NCI-H774 (cell line): ENCODE data around the gene VCL.
"Not testable (repeated sequence)": the region's sequence is repeated elsewhere in the genome, so short reads cannot be mapped to it uniquely, and the experiment has no call there.

Experiments used
- DNase-seq: peaks from one replicate; lab custom pipeline; 2025; lab: John Stamatoyannopoulos, UW

Gene VCL

GRCh38 chr10:74109452-74109851 is 111.5 kb downstream of the VCL start:
- DNase-seq, result no peak

GRCh38 chr10:74110120-74110519 is 112.2 kb downstream of the VCL start:
- no peak for DNase-seq

- DNase-seq, result no peak
Measured at GRCh38 chr10:74111799-74112198, 113.9 kb downstream of the VCL start.

GRCh38 chr10:74113546-74113945 is 115.6 kb downstream of the VCL start:
- DNase-seq, result no peak

- DNase-seq, result no peak
Measured at GRCh38 chr10:74114041-74114448, 116.1 kb downstream of the VCL start.

DNA sequence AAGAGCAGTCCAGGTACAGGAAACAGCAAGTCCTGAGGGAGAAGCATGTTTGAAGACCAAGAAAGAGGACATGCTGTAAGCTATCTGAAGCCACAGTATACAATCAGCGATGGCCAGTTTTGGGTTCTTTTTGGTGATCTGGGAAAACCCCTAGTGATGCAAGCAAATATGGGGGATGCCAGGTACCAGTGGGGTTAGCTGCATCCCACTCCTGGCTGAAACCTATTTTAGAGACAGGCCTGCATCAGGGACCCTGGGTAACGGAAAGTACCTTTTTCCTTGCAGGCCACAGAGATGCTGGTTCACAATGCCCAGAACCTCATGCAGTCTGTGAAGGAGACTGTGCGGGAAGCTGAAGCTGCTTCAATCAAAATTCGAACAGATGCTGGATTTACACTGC is 119.8 kb downstream of the VCL start:
- DNase-seq, result no peak

GRCh38 chr10:74118804-74119203 is 120.9 kb downstream of the VCL start:
- no peak for DNase-seq

GRCh38 chr10:74120911-74121310 is 123.0 kb downstream of the VCL start:
- no peak for DNase-seq

- DNase-seq, result no peak
Measured at GRCh38 chr10:74121368-74121767, 123.5 kb downstream of the VCL start.

DNA sequence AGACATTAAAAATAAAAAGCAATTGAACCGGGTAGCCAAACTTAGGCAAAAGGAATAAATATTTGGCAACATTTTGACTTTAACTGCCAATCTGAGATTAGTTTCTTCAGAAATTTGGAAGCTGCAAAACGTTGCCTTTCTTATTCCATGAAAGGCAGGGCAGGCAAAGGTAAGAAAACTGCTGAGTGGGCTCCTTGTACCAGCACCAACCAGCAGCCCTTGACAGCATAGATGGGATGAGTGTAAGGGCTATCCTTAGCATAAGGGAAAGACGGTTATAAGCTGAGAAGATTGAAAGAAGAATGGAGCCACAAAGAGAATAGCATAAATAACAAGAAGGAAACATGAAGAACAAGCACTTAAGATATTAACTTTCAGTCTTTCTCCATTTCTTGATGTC is 124.1 kb downstream of the VCL start:
- DNase-seq, result no peak

DNA sequence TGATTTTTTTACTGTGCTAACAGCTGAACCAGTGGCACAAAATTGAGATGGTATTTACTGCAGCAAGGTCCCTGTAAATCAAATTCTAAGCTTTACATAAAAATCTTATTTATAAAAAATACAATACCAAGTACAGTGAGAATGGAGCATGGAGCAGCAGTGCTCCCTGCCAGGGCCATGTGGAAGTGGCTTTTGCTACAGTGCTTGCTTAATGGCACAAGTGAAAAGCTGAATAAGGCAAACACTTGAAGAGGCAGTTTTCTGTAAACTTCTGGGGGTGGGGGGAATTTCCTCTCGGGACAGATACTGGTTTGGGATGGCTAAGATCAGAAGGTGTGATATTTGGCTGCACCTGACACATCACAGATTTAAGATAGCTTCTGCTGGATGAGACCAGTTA is 125.2 kb downstream of the VCL start:
- no peak for DNase-seq

- no peak for DNase-seq
Measured at GRCh38 chr10:74133923-74134820, 136.3 kb downstream of the VCL start.

- no peak for DNase-seq
Measured at GRCh38 chr10:74135452-74135851, 137.5 kb downstream of the VCL start.

DNA sequence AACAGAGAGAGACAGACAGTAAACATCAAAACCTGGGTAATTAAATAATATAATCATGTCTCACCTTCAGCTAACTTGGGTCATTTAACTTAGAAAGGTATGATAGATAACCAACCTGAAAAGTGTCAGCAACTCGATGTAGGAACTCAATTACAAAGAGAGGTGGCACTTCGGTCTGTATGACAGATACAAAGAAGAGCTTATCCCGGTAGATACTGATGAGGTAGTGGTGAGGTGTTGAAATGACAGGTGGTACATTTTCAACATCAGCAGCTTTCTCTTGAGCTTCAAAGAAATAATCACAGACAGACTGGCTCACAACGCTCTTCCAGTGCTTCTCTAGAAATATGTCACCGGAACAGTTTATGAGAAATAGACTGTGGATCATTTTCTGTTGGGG is 140.1 kb downstream of the VCL start:
- no peak for DNase-seq

GRCh38 chr10:74138596-74138995 is 140.7 kb downstream of the VCL start:
- not testable (repeated sequence) for DNase-seq

GRCh38 chr10:74139981-74140380 is 142.1 kb downstream of the VCL start:
- DNase-seq, result no peak

- no peak for DNase-seq
Measured at GRCh38 chr10:74140553-74140952, 142.6 kb downstream of the VCL start.

- DNase-seq, result no peak
Measured at GRCh38 chr10:74145133-74145532, 147.2 kb downstream of the VCL start.

DNA sequence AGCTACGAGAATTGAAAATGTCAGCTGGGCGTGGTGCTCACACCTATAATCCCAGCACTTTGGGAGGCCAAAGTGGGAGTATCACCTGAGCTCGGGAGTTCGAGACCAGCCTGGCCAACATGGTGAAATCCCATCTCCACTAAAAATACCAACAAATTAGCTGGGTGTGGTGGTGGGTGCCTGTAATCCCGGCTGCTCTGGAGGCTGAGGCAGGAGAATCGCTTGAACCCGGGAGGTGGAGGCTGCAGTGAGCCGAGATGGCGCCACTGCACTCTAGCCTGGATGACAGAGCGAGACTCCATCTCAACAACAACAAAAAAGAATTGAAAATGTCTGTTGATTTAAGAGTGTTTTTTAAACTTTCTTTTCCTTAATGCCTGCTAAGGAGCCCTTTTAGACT is 149.1 kb downstream of the VCL start:
- not testable (repeated sequence) for DNase-seq

GRCh38 chr10:74150204-74150989 is 152.5 kb downstream of the VCL start, which contains the start of gene AP3M1:
TSS of gene AP3M1 (minus strand) at chr10:74150828. CDS start at chr10:74138379, 12,449 bp downstream.
- peak; percentile 92 for DNase-seq

- peak; percentile 96 for DNase-seq
Measured at GRCh38 chr10:74150990-74151878, 153.3 kb downstream of the VCL start, which contains the start of gene ADK. TSS of gene ADK (plus strand) at chr10:74151221. CDS start at chr10:74151279, 58 bp downstream.
